GM23248 (cell line): ENCODE measurements around the gene SLC22A5. TPM values are rescaled to one million over a fixed set of nuclear protein-coding genes. Genes with fewer than 3 reads are reported as not detected.

Source experiments
- DNase-seq: peaks from one replicate; pipeline ENCODE4 v3.0.0-alpha.2; 2015
- H2AFZ ChIP-seq: fragments of 200-600 bp; sonication (generic); 2 replicates; pipeline ENCODE4 v1.6.1; 2016; ENCODE audit warnings: antibody characterized with exemption
- H3F3A ChIP-seq: fragments of 200-600 bp; sonication (generic); 2 replicates; pipeline ENCODE4 v1.6.1; 2016; ENCODE audit warnings: mild to moderate bottlenecking, antibody characterized with exemption, mixed run types; ENCODE audit not compliant: insufficient read depth
- H3K27ac ChIP-seq: fragments of 200-600 bp; sonication (generic); 2 replicates; pipeline ENCODE4 v1.5.1; 2016; ENCODE audit warnings: mild to moderate bottlenecking
- H3K27me3 ChIP-seq: fragments of 200-600 bp; sonication (generic); replicated peaks from 2 replicates; pipeline ENCODE4 v1.6.1; 2016; ENCODE audit warnings: mild to moderate bottlenecking; ENCODE audit not compliant: insufficient read depth
- H3K36me3 ChIP-seq: fragments of 200-600 bp; sonication (generic); 2 replicates; pipeline ENCODE4 v1.6.1; 2016; ENCODE audit warnings: low read depth, mild to moderate bottlenecking
- H3K4me1 ChIP-seq: fragments of 200-600 bp; sonication (generic); 2 replicates; pipeline ENCODE4 v1.6.1; 2016; ENCODE audit warnings: mild to moderate bottlenecking; ENCODE audit not compliant: insufficient read depth
- H3K4me2 ChIP-seq: fragments of 200-600 bp; sonication (generic); one replicate; pipeline ENCODE4 v1.6.1; 2016; ENCODE audit warnings: mild to moderate bottlenecking; ENCODE audit not compliant: unreplicated experiment
- H3K4me3 ChIP-seq: fragments of 200-600 bp; sonication (generic); 2 replicates; pipeline ENCODE4 v1.5.1; 2016; ENCODE audit warnings: mild to moderate bottlenecking
- H3K79me2 ChIP-seq: fragments of 200-600 bp; sonication (generic); 2 replicates; pipeline ENCODE4 v1.6.1; 2016; ENCODE audit warnings: mild to moderate bottlenecking; ENCODE audit not compliant: insufficient read depth
- H3K9ac ChIP-seq: fragments of 200-600 bp; sonication (generic); 2 replicates; pipeline ENCODE4 v1.6.1; 2016; ENCODE audit warnings: mild to moderate bottlenecking
- H3K9me2 ChIP-seq: fragments of 200-600 bp; sonication (generic); 2 replicates; pipeline ENCODE4 v1.6.1; 2016; ENCODE audit warnings: mixed run types, mild to moderate bottlenecking, moderate library complexity; ENCODE audit not compliant: insufficient read depth
- H3K9me3 ChIP-seq: fragments of 200-600 bp; sonication (generic); one replicate; pipeline ENCODE4 v1.6.1; 2017; ENCODE audit warnings: low read depth
- H4K20me1 ChIP-seq: fragments of 200-600 bp; sonication (generic); 2 replicates; pipeline ENCODE4 v1.6.0; 2016; ENCODE audit not compliant: insufficient read depth
- EZH2 ChIP-seq: fragments of 200-600 bp; sonication (generic); IDR thresholded peaks from 2 replicates; pipeline ENCODE4 v1.6.1; 2018; ENCODE audit warnings: antibody characterized with exemption, mild to moderate bottlenecking; ENCODE audit not compliant: insufficient read depth, poor library complexity, severe bottlenecking
- EZH2phosphoT487 ChIP-seq: fragments of 200-600 bp; sonication (generic); IDR thresholded peaks from 2 replicates; pipeline ENCODE4 v1.6.1; 2018; ENCODE audit warnings: antibody characterized with exemption, moderate library complexity, mild to moderate bottlenecking, low read depth; ENCODE audit not compliant: insufficient read depth
- WGBS, 2 experiments: methylation state at CpG; one replicate each; pipeline ENCODE4 v1.1.6; 2015 to 2017; ENCODE audit warnings: low lambda C conversion rate in 2 of 2, low coverage in 1 of 2; ENCODE audit errors: missing lambda C conversion rate in 2 of 2; 5-methylcytosine and 5-hydroxymethylcytosine counted together
- in situ Hi-C: fragments of 300-500 bp; cut with MboI; formaldehyde crosslinking; loops from 2 replicates; pipeline ENCODE4 v1.15.0; 2020
- polyA plus RNA-seq: library from polyadenylated mRNA; unstranded; fragments of >200 nt; fragmentation: Nextera tagmentation; extraction: Ambion mirVana; gene quantifications from 2 replicates; pipeline ENCODE4 v1.2.1, GENCODE V29; 2016
- total RNA-seq: library from RNA; depleted of rRNA; stranded (reverse); fragments of >200 nt; shearing (Covaris generic); gene quantifications from 2 replicates; pipeline ENCODE4 v1.2.3, GENCODE V29; 2014

The SLC22A5 gene
- total and polyA plus RNA-seq, 2 experiments from 2014 or later, result 1.7 to 3.0 TPM

- H3K27me3 ChIP-seq, result no peaks in the 10 kb centered on the region
- peaks cover 25% of the 10 kb centered on the region for H3K36me3 ChIP-seq
- no peak overlapping the region for H3K9ac ChIP-seq
- no peaks in the 10 kb centered on the region for H4K20me1 ChIP-seq
- TF ChIP-seq EZH2, result no peak
- TF ChIP-seq EZH2phosphoT487, result no peak
- H3K27ac ChIP-seq, result no peak overlapping the region
- in situ Hi-C loops, result no loop called here
- no peaks in the 10 kb centered on the region for H3K4me1 ChIP-seq
- H3K4me3 ChIP-seq, result no peak overlapping the region
- no peak overlapping the region for H2AFZ ChIP-seq
- DNase-seq, result no peak
- no peaks in the 10 kb centered on the region for H3K9me3 ChIP-seq
- no peaks in the 10 kb centered on the region for H3F3A ChIP-seq
- H3K79me2 ChIP-seq, result no peaks in the 10 kb centered on the region
- H3K9me2 ChIP-seq, result no peaks in the 10 kb centered on the region
- H3K4me2 ChIP-seq, result no peak overlapping the region
Measured at GRCh38 chr5:132335402-132335801, 34.1 kb upstream of the SLC22A5 start.

- Histone ChIP-seq H3K27me3 (no peaks in the 10 kb centered on the region), H4K20me1 (no peaks in the 10 kb centered on the region), H3K36me3 (peaks cover 20% of the 10 kb centered on the region), H3K79me2 (no peaks in the 10 kb centered on the region), H3F3A (peaks cover 6% of the 10 kb centered on the region; the same call in 1 of the 2 replicates), H3K9me3 (no peaks in the 10 kb centered on the region), H3K27ac (no peak overlapping the region), H3K4me2 (no peak overlapping the region), H3K4me3 (no peak overlapping the region), H3K9ac (no peak overlapping the region), H2AFZ (no peak overlapping the region), H3K9me2 (no peaks in the 10 kb centered on the region), H3K4me1 (no peaks in the 10 kb centered on the region)
- DNase-seq, result no peak
- no peak for TF ChIP-seq EZH2phosphoT487
- TF ChIP-seq EZH2, result no peak
- in situ Hi-C loops, result no loop called here
Measured at GRCh38 chr5:132339502-132339901, 30.0 kb upstream of the SLC22A5 start.

- H3K4me1 ChIP-seq, result no peaks in the 10 kb centered on the region
- in situ Hi-C loops, result no loop called here
- no peaks in the 10 kb centered on the region for H4K20me1 ChIP-seq
- no peaks in the 10 kb centered on the region for H3K27me3 ChIP-seq
- H3K27ac ChIP-seq, result no peak overlapping the region
- H3K4me3 ChIP-seq, result no peak overlapping the region
- H3K79me2 ChIP-seq, result no peaks in the 10 kb centered on the region
- DNase-seq, result no peak
- H3K4me2 ChIP-seq, result no peak overlapping the region
- H3K9me2 ChIP-seq, result no peaks in the 10 kb centered on the region
- H2AFZ ChIP-seq, result no peak overlapping the region
- no peak for TF ChIP-seq EZH2
- H3K36me3 ChIP-seq, result peaks cover 7% of the 10 kb centered on the region
- no peaks in the 10 kb centered on the region for H3K9me3 ChIP-seq
- peaks cover 6% of the 10 kb centered on the region; the same call in 1 of the 2 replicates for H3F3A ChIP-seq
- no peak overlapping the region for H3K9ac ChIP-seq
- 68 to 71% methylated on average over 5 of the region's 5 CpGs for WGBS, 2 experiments
Measured at GRCh38 chr5:132342291-132343180, 27.0 kb upstream of the SLC22A5 start.

- Histone ChIP-seq H3K36me3 (peaks cover 7% of the 10 kb centered on the region), H3K4me2 (no peak overlapping the region), H4K20me1 (no peaks in the 10 kb centered on the region), H3K9me3 (no peaks in the 10 kb centered on the region), H3F3A (peaks cover 6% of the 10 kb centered on the region; the same call in 1 of the 2 replicates), H3K9me2 (no peaks in the 10 kb centered on the region), H3K4me1 (no peaks in the 10 kb centered on the region), H3K27me3 (no peaks in the 10 kb centered on the region), H2AFZ (no peak overlapping the region), H3K79me2 (no peaks in the 10 kb centered on the region), H3K4me3 (no peak overlapping the region), H3K27ac (no peak overlapping the region), H3K9ac (no peak overlapping the region)
- no peak for TF ChIP-seq EZH2
- no peak for TF ChIP-seq EZH2phosphoT487
- no peak for DNase-seq
- WGBS, 2 experiments, result 79 to 88% methylated on average over 5 of the region's 5 CpGs
- in situ Hi-C loops, result no loop called here
Measured at GRCh38 chr5:132344775-132345514, 24.6 kb upstream of the SLC22A5 start.
